ENCODE data around the gene DIP2B. TPM values are rescaled to one million over a fixed set of nuclear protein-coding genes. Genes with fewer than 3 reads are reported as not detected.

Gene DIP2B
- total RNA-seq, 1 donor from 2014 or later, result 21.1 TPM

DNA sequence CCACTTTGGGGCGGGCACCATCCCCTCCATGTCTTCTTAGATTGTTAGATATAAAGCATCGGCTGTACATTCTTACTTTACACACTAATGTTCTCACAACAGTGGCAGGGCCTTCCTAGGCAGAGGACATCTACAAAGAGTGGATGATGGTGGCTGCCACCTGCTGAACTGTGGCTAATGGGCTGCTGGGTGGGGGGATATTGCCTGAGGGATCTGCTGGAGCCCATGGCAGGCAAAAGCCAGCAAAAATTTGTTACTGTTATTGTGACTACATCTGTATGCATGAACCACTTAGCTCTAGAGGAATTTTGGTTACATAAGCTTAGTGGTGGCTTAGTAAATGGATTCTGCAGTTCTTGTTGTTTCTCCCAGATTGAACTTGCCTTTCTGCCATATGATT, 52.6 kb downstream of the DIP2B start:
- no peak for FAIRE-seq

DNA sequence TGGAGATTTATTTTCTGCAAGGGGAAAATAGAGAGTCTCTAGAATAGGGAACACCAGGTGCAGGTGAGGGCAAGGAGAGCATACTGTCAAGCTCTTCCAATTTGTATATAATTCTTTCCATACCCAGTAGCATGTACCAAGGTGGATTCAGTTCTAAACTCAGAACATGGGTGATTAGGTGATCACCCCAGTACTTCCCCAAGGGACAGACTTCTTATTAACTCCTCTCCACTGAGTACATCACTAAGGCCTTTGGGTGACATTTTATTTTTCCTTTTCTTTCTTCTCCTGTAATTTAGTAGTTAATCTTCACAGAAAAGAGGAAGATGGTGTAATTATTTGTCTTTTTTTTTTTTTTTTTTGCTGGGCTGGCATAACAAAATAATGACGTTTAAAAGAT, 54.2 kb downstream of the DIP2B start:
- Histone ChIP-seq H3K27me3 (ENCODE audit: control insufficient read depth, insufficient read depth, low read length) (no peaks in the 10 kb centered on the region), H3K4me3 (ENCODE audit: low read depth, low read length) (no peak overlapping the region), H3K36me3 (ENCODE audit: control insufficient read depth, insufficient read depth, low read length) (no peaks in the 10 kb centered on the region)
- DNase-seq (ENCODE audit: low read depth) (no peak), FAIRE-seq (no peak)
- TF ChIP-seq, protein P1, sequence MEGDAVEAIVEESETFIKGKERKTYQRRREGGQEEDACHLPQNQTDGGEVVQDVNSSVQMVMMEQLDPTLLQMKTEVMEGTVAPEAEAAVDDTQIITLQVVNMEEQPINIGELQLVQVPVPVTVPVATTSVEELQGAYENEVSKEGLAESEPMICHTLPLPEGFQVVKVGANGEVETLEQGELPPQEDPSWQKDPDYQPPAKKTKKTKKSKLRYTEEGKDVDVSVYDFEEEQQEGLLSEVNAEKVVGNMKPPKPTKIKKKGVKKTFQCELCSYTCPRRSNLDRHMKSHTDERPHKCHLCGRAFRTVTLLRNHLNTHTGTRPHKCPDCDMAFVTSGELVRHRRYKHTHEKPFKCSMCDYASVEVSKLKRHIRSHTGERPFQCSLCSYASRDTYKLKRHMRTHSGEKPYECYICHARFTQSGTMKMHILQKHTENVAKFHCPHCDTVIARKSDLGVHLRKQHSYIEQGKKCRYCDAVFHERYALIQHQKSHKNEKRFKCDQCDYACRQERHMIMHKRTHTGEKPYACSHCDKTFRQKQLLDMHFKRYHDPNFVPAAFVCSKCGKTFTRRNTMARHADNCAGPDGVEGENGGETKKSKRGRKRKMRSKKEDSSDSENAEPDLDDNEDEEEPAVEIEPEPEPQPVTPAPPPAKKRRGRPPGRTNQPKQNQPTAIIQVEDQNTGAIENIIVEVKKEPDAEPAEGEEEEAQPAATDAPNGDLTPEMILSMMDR (IDR thresholded peaks at IDR 0.05; ENCODE audit: insufficient read depth, low read length, severe bottlenecking), result no peak

More for the DNA sequence above, 52.6 kb downstream of the DIP2B start:
- H3K4me3 ChIP-seq (ENCODE audit: low read depth, low read length), result no peak overlapping the region
- no peak for DNase-seq (ENCODE audit: low read depth)
- no peaks in the 10 kb centered on the region for H3K27me3 ChIP-seq (ENCODE audit: control insufficient read depth, insufficient read depth, low read length)
- TF ChIP-seq, protein P1 (IDR thresholded peaks at IDR 0.05; ENCODE audit: insufficient read depth, low read length, severe bottlenecking), result no peak
- no peaks in the 10 kb centered on the region for H3K36me3 ChIP-seq (ENCODE audit: control insufficient read depth, insufficient read depth, low read length)

DNA sequence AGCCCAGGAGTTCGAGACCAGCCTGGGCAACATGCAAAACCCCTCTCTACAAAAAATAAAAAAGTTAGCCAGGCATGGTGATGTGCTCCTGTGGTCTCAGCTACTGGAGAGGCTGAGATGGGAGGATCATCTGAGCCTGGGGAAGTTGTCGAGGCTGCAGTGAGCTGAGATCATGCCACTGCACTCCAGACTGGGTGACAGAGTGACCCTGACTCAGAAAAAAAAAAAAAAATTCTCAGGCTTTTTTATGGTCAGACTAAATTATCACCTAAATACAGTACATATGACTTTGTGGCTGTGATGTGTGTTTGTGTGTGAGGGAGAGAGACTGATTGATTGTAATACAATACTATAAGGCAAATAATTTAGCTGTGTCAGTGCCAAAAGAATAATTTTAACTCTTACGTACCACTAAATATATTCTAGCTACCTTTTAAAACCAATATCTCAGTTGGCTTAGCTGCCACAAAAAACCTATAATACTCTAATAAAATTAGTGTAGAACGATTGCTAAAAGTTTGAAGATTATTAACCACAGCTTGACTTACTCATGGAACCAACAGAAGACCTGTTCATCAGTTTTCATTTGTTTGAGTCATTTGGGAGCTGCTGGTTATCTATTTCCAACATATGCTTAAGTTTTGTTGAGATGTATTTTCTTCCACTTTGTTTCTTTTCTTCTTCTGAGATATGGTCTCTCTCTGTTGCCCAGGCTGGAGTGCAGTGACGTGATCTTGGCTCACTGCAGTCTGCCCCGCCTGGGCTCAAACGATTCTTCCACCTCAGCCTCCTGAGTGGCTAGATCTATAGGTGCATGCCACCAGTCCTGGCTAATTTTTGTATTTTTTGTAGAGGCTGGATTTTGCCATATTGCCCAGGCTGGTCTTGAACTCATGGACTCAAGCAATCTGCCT, 58.0 kb downstream of the DIP2B start:
- FAIRE-seq (no peak), DNase-seq (ENCODE audit: low read depth) (no peak)
- Histone ChIP-seq H3K27me3 (ENCODE audit: control insufficient read depth, insufficient read depth, low read length) (no peaks in the 10 kb centered on the region), H3K4me3 (ENCODE audit: low read depth, low read length) (no peak overlapping the region), H3K36me3 (ENCODE audit: control insufficient read depth, insufficient read depth, low read length) (no peaks in the 10 kb centered on the region)
- TF ChIP-seq, protein P1 (IDR thresholded peaks at IDR 0.05; ENCODE audit: insufficient read depth, low read length, severe bottlenecking), result no peak

DNA sequence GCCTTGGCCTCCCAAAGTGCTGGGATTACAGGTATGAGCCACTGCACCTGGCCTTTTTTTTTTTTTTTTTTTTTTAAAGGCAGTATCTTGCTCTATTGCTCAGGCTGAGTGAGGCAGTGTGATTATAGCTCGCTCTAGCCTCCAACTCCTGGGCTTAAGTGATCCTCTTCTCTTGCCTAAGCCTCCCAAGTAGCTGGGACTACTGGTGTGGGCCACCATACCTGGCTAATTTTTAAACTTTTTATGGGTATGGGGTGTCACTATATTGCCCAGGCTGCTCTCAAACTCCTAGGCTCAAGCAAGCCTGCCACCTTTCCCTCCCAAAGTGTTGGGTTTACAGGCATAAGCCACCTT, 58.6 kb downstream of the DIP2B start:
- H3K4me3 ChIP-seq (ENCODE audit: low read depth, low read length), result no peak overlapping the region
- TF ChIP-seq, protein P1 (IDR thresholded peaks at IDR 0.05; ENCODE audit: insufficient read depth, low read length, severe bottlenecking), result no peak
- H3K36me3 ChIP-seq (ENCODE audit: control insufficient read depth, insufficient read depth, low read length), result no peaks in the 10 kb centered on the region
- DNase-seq (ENCODE audit: low read depth) (no peak), FAIRE-seq (no peak)
- H3K27me3 ChIP-seq (ENCODE audit: control insufficient read depth, insufficient read depth, low read length), result no peaks in the 10 kb centered on the region

DNA sequence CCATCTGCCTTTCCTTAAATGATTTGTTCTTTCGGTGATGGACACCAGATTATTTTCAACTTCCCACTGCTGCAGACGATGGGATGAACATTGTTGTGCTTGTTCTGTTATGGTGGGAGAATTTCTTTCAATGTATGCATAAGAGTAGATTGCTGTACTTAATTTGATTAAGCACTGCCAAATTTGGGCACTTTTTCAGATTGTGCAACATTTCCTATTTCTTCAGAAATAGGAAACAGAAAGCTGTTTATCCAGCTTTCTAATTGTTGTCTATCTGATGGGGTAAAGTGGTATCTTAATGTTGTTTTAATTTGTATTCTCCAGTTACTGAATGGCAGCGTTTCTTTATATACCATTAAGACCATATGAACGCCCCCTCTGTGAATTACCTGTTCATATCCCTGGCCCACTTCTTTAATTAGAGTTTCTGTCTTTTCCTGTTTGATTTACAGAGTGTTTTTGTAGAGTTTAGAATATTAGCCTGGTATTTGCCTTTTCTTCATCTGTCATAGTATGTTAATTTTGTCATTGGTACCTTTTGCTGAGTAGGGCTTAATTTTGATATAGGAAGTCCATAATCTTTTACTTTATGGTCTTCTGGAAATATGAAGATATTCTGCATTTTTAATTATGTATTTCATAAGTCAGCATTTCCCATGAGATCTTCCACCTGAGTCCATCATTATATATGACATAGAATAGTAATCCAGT, 59.6 kb downstream of the DIP2B start:
- TF ChIP-seq, protein P1 (IDR thresholded peaks at IDR 0.05; ENCODE audit: insufficient read depth, low read length, severe bottlenecking), result no peak
- DNase-seq (ENCODE audit: low read depth) (no peak), FAIRE-seq (no peak)
- Histone ChIP-seq H3K27me3 (ENCODE audit: control insufficient read depth, insufficient read depth, low read length) (no peaks in the 10 kb centered on the region), H3K36me3 (ENCODE audit: control insufficient read depth, insufficient read depth, low read length) (no peaks in the 10 kb centered on the region), H3K4me3 (ENCODE audit: low read depth, low read length) (no peak overlapping the region)
